OCI-LY7 (cell line): ENCODE results near the gene HOXC9. TPM values are rescaled to one million over a fixed set of nuclear protein-coding genes. Genes with fewer than 3 reads are reported as not detected.
A peak's percentile ranks its signal among the peaks of the same experiment; 100 is the strongest.

Experiments
- BruUV-seq: library from RNA; stranded (reverse); fragments of 400-500 nt; replicated peaks from 2 replicates; lab custom pipeline; 2021; lab: Mats Ljungman, UMichigan
- CTCF ChIA-PET: fragments of 300-600 bp; sonication (Branson Sonifier 250); formaldehyde crosslinking; loops from one replicate; lab custom pipeline; 2022; ENCODE audit warnings: antibody characterized with exemption; ENCODE audit not compliant: unreplicated experiment; lab: Charles Lee
- POLR2A ChIA-PET: fragments of 300-600 bp; sonication (Branson Sonifier 250); formaldehyde crosslinking; loops from one replicate; lab custom pipeline; 2022; ENCODE audit warnings: antibody characterized with exemption; lab: Charles Lee
- DNase-seq: peaks from one replicate; pipeline ENCODE4 v3.0.0-alpha.2; 2015; ENCODE audit warnings: low spot score
- H2AFZ ChIP-seq: fragments of 200-600 bp; sonication (generic), shearing (Covaris generic); 2 replicates; pipeline ENCODE4 v1.6.1; 2014; ENCODE audit warnings: mild to moderate bottlenecking, antibody characterized with exemption, low read length, moderate library complexity
- H3K27ac ChIP-seq: fragments of 200-600 bp; sonication (generic); 2 replicates; pipeline ENCODE4 v1.5.1; 2014; ENCODE audit warnings: mixed run types, low read depth, mild to moderate bottlenecking, moderate library complexity, low read length, inconsistent platforms; ENCODE audit not compliant: poor library complexity, severe bottlenecking
- H3K36me3 ChIP-seq: fragments of 200-600 bp; sonication (generic); 2 replicates; pipeline ENCODE4 v1.6.1; 2014; ENCODE audit warnings: mild to moderate bottlenecking, antibody characterized with exemption, low read length, moderate library complexity, mixed read lengths; ENCODE audit not compliant: insufficient read depth
- H3K4me1 ChIP-seq: fragments of 200-600 bp; sonication (generic); 2 replicates; pipeline ENCODE4 v1.5.1; 2014; ENCODE audit warnings: mild to moderate bottlenecking, low read length; ENCODE audit not compliant: insufficient read depth, poor library complexity, severe bottlenecking
- H3K4me2 ChIP-seq: fragments of 200-600 bp; sonication (generic); 2 replicates; pipeline ENCODE4 v1.6.1; 2014; ENCODE audit warnings: mild to moderate bottlenecking, low read length
- H3K4me3 ChIP-seq: fragments of 200-600 bp; sonication (generic); 2 replicates; pipeline ENCODE4 v1.5.1; 2014; ENCODE audit warnings: mild to moderate bottlenecking, low read depth, low read length; ENCODE audit not compliant: poor library complexity, severe bottlenecking
- H3K79me2 ChIP-seq: fragments of 200-600 bp; sonication (generic); 2 replicates; pipeline ENCODE4 v1.6.1; 2016; ENCODE audit warnings: low read depth, mild to moderate bottlenecking, low read length, moderate library complexity, mixed read lengths; ENCODE audit not compliant: insufficient read depth
- H3K9me2 ChIP-seq: fragments of 200-600 bp; sonication (generic); 2 replicates; pipeline ENCODE4 v1.6.1; 2016; ENCODE audit warnings: mild to moderate bottlenecking, low read length, mixed read lengths; ENCODE audit not compliant: insufficient read depth
- H3K9me3 ChIP-seq: fragments of 200-600 bp; sonication (generic); 2 replicates; pipeline ENCODE4 v1.6.1; 2014; ENCODE audit warnings: mild to moderate bottlenecking, mixed run types, low read length, mixed read lengths
- H4K20me1 ChIP-seq: fragments of 200-600 bp; sonication (generic); 2 replicates; pipeline ENCODE4 v1.6.1; 2014; ENCODE audit warnings: mild to moderate bottlenecking, antibody characterized with exemption, low read length, moderate library complexity, mixed read lengths; ENCODE audit not compliant: insufficient read depth
- EZH2phosphoT487 ChIP-seq: fragments of 200-600 bp; sonication (generic); IDR thresholded peaks from 2 replicates; pipeline ENCODE4 v1.6.1; 2018; ENCODE audit warnings: low read depth, borderline replicate concordance, mild to moderate bottlenecking, mixed run types, antibody characterized with exemption, low read length, moderate library complexity, mixed read lengths
- intact Hi-C: fragments of 100-400 bp; cut with micrococcal nuclease; formaldehyde crosslinking; loops from one replicate; pipeline ENCODE4 v1.10.0; 2022; ENCODE audit not compliant: unreplicated experiment
- total RNA-seq, 2 experiments: library from RNA; depleted of rRNA in 1 of 2; stranded (reverse); fragments of >200 nt in 1 of 2; shearing (Covaris generic) in 1 of 2; gene quantifications; 2 replicates each; pipeline ENCODE4 v1.2.3, GENCODE V29; 2014 to 2022
- TF ChIP-seq, protein P1 (sequence below): fragments of 200-600 bp; sonication (generic); conservative IDR thresholded peaks from 2 replicates; pipeline ENCODE4 v1.5.1; 2014; ENCODE audit warnings: mild to moderate bottlenecking, antibody characterized with exemption, low read length, moderate library complexity, mixed read lengths

The HOXC9 gene
- total RNA-seq, 2 experiments from 2014 or later = 0.42 TPM; not detected in 1

DNA sequence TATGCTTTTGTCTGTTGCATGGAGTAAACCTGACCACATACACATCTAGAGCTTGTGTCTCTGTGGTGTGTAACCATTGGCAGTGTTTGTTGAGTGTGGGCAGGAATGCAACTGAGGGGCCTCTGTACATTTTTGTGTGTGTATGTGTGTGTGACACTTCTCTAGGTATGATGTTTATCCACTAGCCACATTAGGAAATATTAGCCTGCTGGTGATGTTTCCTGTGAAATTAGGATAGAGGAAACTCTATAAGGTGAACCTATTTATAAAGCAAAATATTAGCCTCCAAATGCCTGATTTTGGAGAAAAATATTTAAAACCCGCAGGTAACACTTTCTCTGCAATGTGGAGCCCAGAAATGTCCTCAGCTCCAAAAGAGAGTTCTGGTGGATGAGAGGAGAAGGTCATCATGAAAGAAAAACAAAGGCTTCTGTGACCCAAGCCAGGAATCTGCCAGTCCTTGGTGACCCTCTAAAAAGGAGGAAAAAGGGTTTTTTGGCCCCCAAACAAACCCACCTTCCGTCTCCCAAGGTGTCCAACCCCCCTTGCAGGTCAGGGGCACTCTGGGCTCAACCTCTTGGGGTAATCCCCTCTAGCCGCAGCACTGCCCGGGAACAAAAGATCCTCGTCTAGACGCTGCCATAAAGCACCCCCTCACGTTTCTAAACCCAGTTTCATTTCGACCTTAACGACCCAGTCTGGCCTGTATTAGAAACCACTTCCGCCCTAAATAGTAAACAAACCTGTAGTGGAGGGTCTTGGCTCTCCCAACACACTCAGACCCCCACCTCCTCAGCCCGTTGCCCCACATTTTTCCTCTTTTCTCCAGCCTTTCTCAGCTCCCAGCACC lies 22.1 kb upstream of the HOXC9 start:
- no peaks in the 10 kb centered on the region for H3K79me2 ChIP-seq
- TF ChIP-seq, protein P1, sequence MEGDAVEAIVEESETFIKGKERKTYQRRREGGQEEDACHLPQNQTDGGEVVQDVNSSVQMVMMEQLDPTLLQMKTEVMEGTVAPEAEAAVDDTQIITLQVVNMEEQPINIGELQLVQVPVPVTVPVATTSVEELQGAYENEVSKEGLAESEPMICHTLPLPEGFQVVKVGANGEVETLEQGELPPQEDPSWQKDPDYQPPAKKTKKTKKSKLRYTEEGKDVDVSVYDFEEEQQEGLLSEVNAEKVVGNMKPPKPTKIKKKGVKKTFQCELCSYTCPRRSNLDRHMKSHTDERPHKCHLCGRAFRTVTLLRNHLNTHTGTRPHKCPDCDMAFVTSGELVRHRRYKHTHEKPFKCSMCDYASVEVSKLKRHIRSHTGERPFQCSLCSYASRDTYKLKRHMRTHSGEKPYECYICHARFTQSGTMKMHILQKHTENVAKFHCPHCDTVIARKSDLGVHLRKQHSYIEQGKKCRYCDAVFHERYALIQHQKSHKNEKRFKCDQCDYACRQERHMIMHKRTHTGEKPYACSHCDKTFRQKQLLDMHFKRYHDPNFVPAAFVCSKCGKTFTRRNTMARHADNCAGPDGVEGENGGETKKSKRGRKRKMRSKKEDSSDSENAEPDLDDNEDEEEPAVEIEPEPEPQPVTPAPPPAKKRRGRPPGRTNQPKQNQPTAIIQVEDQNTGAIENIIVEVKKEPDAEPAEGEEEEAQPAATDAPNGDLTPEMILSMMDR = no peak
- TF ChIP-seq EZH2phosphoT487 = no peak

DNA sequence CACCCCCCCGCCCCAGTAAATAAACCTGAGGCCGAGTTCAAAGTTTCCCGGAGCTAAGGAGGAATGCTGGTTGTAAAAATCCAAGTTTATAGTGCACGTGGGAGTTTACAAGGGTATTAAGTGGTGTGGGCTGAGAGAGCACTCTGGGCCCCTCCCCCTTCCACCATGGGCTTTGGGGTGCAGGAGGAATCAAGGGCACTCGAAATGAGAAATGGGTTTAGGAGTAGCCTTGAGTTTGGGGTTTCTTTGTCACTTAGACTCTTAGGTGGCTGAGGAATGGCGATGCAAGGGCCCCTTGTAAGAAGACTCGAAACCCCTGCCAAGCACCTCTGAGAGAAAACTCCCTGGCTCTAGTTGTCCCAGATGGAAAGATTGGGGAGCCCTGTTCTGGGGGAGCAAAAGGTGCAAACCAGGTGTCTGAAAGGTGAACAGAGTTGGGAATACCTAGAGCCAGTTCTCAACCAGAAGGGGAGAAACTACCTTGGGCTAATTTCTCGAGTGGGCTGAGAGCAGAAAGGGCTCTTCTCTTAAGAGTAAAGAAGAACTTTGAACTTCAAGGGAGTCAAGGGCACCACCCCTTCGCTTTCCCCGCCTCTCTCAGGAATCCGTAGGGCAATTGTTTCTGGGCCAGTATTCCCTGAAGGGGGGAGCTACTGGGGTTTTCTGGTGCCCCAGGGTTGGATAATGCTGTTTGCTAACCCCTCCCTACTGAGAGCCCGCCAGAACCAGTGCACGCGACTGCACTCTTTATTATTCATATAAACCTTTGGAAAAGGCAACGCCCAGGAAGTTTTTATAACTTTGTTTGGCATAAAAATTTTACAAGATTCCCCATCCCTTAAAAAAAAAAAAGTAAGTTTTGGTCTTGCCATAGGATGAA lies 21.2 kb upstream of the HOXC9 start:
- Histone ChIP-seq H3K27ac (no peak overlapping the region), H2AFZ (peak overlapping the region; percentile 99; the same call in 1 of the 2 replicates), H3K9me2 (no peaks in the 10 kb centered on the region), H3K79me2 (no peaks in the 10 kb centered on the region), H3K4me1 (peaks cover 37% of the 10 kb centered on the region), H3K4me2 (no peak overlapping the region), H3K4me3 (no peak overlapping the region), H4K20me1 (no peaks in the 10 kb centered on the region), H3K36me3 (no peaks in the 10 kb centered on the region), H3K9me3 (no peaks in the 10 kb centered on the region)
- no peak for DNase-seq
- BruUV-seq = no TSS peak
- intact Hi-C loops = loop anchor here (5.0 kb wide), 1 partner anchor 221 kb away; no protein-coding TSS in a partner anchor
- CTCF ChIA-PET = no interaction called here
- POLR2A ChIA-PET = interaction anchor here (1.2 kb wide), 1 partner anchor 74 kb away, joined by 3 read pairs; no protein-coding TSS in a partner anchor
- TF ChIP-seq, protein P1 = no peak
- no peak for TF ChIP-seq EZH2phosphoT487

More for the DNA sequence above, 22.1 kb upstream of the HOXC9 start:
- Histone ChIP-seq H3K36me3 (no peaks in the 10 kb centered on the region), H3K4me1 (peaks cover 34% of the 10 kb centered on the region), H4K20me1 (no peaks in the 10 kb centered on the region), H3K4me3 (peak overlapping the region; percentile 56), H3K27ac (no peak overlapping the region), H3K9me2 (no peaks in the 10 kb centered on the region), H3K9me3 (no peaks in the 10 kb centered on the region), H2AFZ (peak overlapping the region; percentile 99), H3K4me2 (peak overlapping the region; percentile 86)
- ChIA-PET POLR2A (interaction anchor here (0.7 to 1.2 kb wide), 2 partner anchors 75 to 86 kb away, joined by 3 read pairs; no protein-coding TSS in a partner anchor), CTCF (no interaction called here)
- DNase-seq = peak; percentile 33
- no TSS peak for BruUV-seq
- intact Hi-C loops = loop anchor here (5.0 kb wide), 1 partner anchor 221 kb away; no protein-coding TSS in a partner anchor
